CD4-positive, alpha-beta T cell (primary cell): ENCODE results near the gene TAF5L. TPM values are rescaled to one million over a fixed set of nuclear protein-coding genes. Genes with fewer than 3 reads are reported as not detected.
A peak's percentile ranks its signal among the peaks of the same experiment; 100 is the strongest.

Experiments
- ATAC-seq: fragments of 200-7000 bp; cut with Tn5 transposase; one replicate; pipeline ENCODE4 v1.10.0; 2022; ENCODE audit warnings: mild to moderate bottlenecking; ENCODE audit not compliant: poor library complexity
- CTCF ChIA-PET: fragments of 350-600 bp; sonication (Branson Sonifier 250); formaldehyde crosslinking; loops from one replicate; lab custom pipeline; 2021; ENCODE audit warnings: antibody characterized with exemption, inconsistent platforms; lab: Charles Lee
- POLR2A ChIA-PET: fragments of 350-600 bp; sonication (Branson Sonifier 250); formaldehyde crosslinking; loops from one replicate; lab custom pipeline; 2021; ENCODE audit warnings: antibody characterized with exemption, inconsistent platforms; lab: Charles Lee
- DNase-seq, 14 experiments: peaks; one replicate each; pipeline ENCODE4 v3.0.0-alpha.2; 2013 to 2020; ENCODE audit warnings: mixed read lengths in 2 of 14
- H3K27ac ChIP-seq, 2 donors: one replicate each; pipeline versions ENCODE4 v1.5.1 to v1.7.0; 2013; ENCODE audit warnings: low read length in 2 of 2, low read depth in 1 of 2, mild to moderate bottlenecking in 1 of 2
- H3K27me3 ChIP-seq, 2 experiments: 1 replicate in 1 of 2; 2 replicates in 1 of 2; pipeline versions ENCODE4 v1.6.1 to v1.7.0; 2013; ENCODE audit warnings: low read length in 2 of 2, control low read depth in 1 of 2, mild to moderate bottlenecking in 1 of 2, moderate library complexity in 1 of 2; ENCODE audit not compliant: insufficient read depth in 2 of 2, control insufficient read depth in 1 of 2
- H3K36me3 ChIP-seq: one replicate; pipeline ENCODE4 v1.6.1; 2013; ENCODE audit warnings: low read length, control low read depth; ENCODE audit not compliant: insufficient read depth
- H3K4me1 ChIP-seq: one replicate; pipeline ENCODE4 v1.6.1; 2013; ENCODE audit warnings: low read length, control low read depth; ENCODE audit not compliant: insufficient read depth
- H3K4me3 ChIP-seq: one replicate; pipeline ENCODE4 v1.5.1; 2013; ENCODE audit warnings: mild to moderate bottlenecking, low read length, moderate library complexity
- H3K9me3 ChIP-seq, 2 experiments: 1 replicate in 1 of 2; 2 replicates in 1 of 2; pipeline versions ENCODE4 v1.6.1 to v1.7.0; 2013; ENCODE audit warnings: low read length in 2 of 2, mild to moderate bottlenecking in 2 of 2, control low read depth in 1 of 2, moderate library complexity in 1 of 2; ENCODE audit not compliant: control insufficient read depth in 1 of 2, insufficient read depth in 1 of 2
- H3K27ac Mint-ChIP-seq: one replicate; pipeline ENCODE4 v1.8.0; 2020; ENCODE audit warnings: mixed read lengths
- H3K27me3 Mint-ChIP-seq: one replicate; pipeline ENCODE4 v1.8.0; 2021; ENCODE audit warnings: mixed read lengths
- H3K36me3 Mint-ChIP-seq: one replicate; pipeline ENCODE4 v1.8.0; 2021; ENCODE audit warnings: low read depth, mixed read lengths
- H3K4me1 Mint-ChIP-seq: one replicate; pipeline ENCODE4 v1.8.0; 2021; ENCODE audit warnings: low read depth, mixed read lengths
- H3K4me3 Mint-ChIP-seq: one replicate; pipeline ENCODE4 v1.8.0; 2020; ENCODE audit warnings: mild to moderate bottlenecking, mixed read lengths
- H3K9me3 Mint-ChIP-seq: one replicate; pipeline ENCODE4 v1.8.0; 2020; ENCODE audit warnings: mixed read lengths
- intact Hi-C, 2 experiments: fragments of 100-400 bp; cut with DNase I in 1 of 2; cut with micrococcal nuclease in 1 of 2; formaldehyde crosslinking; loops; one replicate each; pipeline versions ENCODE4 v1.15.1 to v1.9.0; 2023 to 2025; cut with DNase I, micrococcal nuclease
- total RNA-seq, 174 experiments: library from RNA in 2 of 174; stranded (reverse) in 2 of 174; gene quantifications; one replicate each; pipeline ENCODE4 v1.2.3 and lab custom pipeline; 2021 to 2026
- TF ChIP-seq, protein P1 (sequence below): fragments of 200-600 bp; IDR thresholded peaks from one replicate; pipeline ENCODE4 v1.8.0; 2022; ENCODE audit warnings: antibody characterized with exemption, mild to moderate bottlenecking

TAF5L gene
- total RNA-seq, 2 experiments from 2014 or later: 19.5 to 21.9 TPM

DNA sequence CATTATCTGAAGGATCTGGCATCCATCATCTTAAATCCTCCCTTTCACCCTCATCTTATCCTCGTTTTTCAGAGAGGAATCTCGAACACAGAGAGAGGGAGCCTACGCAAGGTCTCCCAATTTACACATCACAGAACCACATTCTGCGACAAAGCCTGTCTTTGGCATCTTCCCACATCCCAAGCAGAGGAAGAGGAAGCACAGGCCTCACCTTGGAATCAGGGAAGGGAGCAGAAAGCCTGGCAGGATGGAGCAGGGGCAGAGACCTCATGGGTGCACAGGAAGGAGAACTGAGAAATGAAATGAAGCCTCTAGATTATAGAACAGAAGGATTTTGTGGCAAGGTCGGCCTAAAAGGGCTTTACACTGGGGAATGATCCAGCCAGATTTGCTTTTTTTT is 73.2 kb downstream of the TAF5L start:
- peaks cover 28% of the 10 kb centered on the region for H3K4me1 ChIP-seq
- Mint-ChIP-seq H3K9me3 (no peaks in the 10 kb centered on the region), H3K27ac (peak overlapping the region; percentile 36), H3K36me3 (peaks cover 36% of the 10 kb centered on the region), H3K27me3 (no peaks in the 10 kb centered on the region), H3K4me1 (peaks cover 59% of the 10 kb centered on the region), H3K4me3 (no peak overlapping the region)
- H3K27ac ChIP-seq: no peak overlapping the region
- ChIA-PET CTCF (no interaction called here), POLR2A (no interaction called here)
- H3K36me3 ChIP-seq: peaks cover 16% of the 10 kb centered on the region
- H3K27me3 ChIP-seq: no peaks in the 10 kb centered on the region
- no peak for ATAC-seq
- H3K4me3 ChIP-seq: no peak overlapping the region
- DNase-seq: no peak
- no peaks in the 10 kb centered on the region for H3K9me3 ChIP-seq
- intact Hi-C loops: no loop called here
- TF ChIP-seq, protein P1, sequence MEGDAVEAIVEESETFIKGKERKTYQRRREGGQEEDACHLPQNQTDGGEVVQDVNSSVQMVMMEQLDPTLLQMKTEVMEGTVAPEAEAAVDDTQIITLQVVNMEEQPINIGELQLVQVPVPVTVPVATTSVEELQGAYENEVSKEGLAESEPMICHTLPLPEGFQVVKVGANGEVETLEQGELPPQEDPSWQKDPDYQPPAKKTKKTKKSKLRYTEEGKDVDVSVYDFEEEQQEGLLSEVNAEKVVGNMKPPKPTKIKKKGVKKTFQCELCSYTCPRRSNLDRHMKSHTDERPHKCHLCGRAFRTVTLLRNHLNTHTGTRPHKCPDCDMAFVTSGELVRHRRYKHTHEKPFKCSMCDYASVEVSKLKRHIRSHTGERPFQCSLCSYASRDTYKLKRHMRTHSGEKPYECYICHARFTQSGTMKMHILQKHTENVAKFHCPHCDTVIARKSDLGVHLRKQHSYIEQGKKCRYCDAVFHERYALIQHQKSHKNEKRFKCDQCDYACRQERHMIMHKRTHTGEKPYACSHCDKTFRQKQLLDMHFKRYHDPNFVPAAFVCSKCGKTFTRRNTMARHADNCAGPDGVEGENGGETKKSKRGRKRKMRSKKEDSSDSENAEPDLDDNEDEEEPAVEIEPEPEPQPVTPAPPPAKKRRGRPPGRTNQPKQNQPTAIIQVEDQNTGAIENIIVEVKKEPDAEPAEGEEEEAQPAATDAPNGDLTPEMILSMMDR: no peak

DNA sequence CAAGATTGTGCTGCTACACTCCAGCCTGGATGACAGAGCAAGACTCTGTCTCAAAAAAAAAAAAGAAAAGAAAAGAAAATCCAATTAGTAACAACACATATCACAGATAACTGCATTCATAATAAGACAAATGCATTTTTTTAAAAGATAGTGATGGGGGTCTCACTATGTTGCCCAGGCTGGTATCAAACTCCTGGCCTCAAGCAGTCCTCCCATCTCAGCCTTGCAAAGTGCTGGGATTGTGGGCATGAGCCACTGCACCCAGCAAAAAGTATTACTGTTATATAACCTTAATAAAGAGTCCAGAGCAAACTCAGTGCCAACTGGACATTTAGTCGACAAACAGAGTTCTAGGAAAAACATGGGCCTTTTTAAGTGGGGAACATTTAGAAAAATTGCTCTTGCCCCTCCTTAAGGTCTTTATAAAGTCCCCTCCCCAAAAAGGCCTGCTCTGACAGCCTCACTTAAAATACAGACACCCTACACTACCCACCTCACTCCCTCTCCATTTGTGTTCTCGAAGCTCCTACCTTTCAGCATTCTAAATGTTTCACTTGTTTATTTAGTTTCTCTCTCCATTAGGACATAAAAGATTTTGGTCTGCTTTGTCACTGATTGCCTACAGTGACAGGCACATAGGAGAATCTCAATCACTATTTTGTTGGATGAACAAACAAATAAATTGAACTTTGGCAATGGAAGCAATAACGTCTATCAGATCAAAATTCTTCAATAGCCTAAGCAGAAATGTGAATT is 74.9 kb downstream of the TAF5L start:
- POLR2A ChIA-PET: no interaction called here
- intact Hi-C loops: no loop called here
- H3K9me3 Mint-ChIP-seq: no peaks in the 10 kb centered on the region
- CTCF ChIA-PET: no interaction called here
- no peak overlapping the region for H3K4me3 ChIP-seq
- ATAC-seq (no peak), DNase-seq (no peak)
- no peaks in the 10 kb centered on the region for H3K27me3 Mint-ChIP-seq
- H3K4me1 Mint-ChIP-seq: peaks cover 42% of the 10 kb centered on the region
- H3K4me1 ChIP-seq: peaks cover 11% of the 10 kb centered on the region
- H3K27me3 ChIP-seq: no peaks in the 10 kb centered on the region
- H3K36me3 Mint-ChIP-seq: peaks cover 42% of the 10 kb centered on the region
- H3K4me3 Mint-ChIP-seq: no peak overlapping the region
- no peak overlapping the region for H3K27ac Mint-ChIP-seq
- H3K9me3 ChIP-seq: no peaks in the 10 kb centered on the region
- TF ChIP-seq, protein P1: no peak
- peaks cover 33% of the 10 kb centered on the region for H3K36me3 ChIP-seq
- H3K27ac ChIP-seq: no peak overlapping the region

DNA sequence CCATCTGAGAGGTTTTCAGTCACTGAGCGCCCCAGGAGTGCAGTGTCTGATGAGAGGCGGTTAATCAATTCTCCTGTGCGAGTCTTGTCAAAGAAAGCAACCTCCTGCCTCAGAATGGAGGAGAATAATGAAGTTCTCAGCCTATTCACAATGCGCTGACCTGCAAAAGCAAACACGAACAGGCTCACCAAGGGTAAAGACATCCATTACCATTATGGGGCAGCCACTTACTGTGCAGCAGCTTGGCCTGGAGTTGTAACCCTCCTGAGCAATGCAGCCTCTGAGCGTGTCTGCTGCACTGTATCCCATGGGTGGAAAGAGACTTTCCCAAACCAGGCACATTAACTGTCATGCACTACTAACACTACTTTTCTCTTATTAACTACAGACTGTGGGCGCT is 78.4 kb downstream of the TAF5L start:
- Mint-ChIP-seq H3K9me3 (no peaks in the 10 kb centered on the region), H3K36me3 (peaks cover 64% of the 10 kb centered on the region), H3K27ac (no peak overlapping the region), H3K4me1 (peaks cover 23% of the 10 kb centered on the region), H3K4me3 (no peak overlapping the region), H3K27me3 (no peaks in the 10 kb centered on the region)
- Histone ChIP-seq H3K27me3 (no peaks in the 10 kb centered on the region), H3K36me3 (peaks cover 51% of the 10 kb centered on the region), H3K27ac (no peak overlapping the region), H3K4me3 (no peak overlapping the region), H3K9me3 (no peaks in the 10 kb centered on the region), H3K4me1 (peaks cover 1% of the 10 kb centered on the region)
- ATAC-seq (no peak), DNase-seq (no peak)
- TF ChIP-seq, protein P1: no peak
- intact Hi-C loops: no loop called here
- ChIA-PET CTCF (no interaction called here), POLR2A (interaction anchor here (0.9 kb wide), 1 partner anchor 10 kb away, joined by 3 read pairs; no protein-coding TSS in a partner anchor)
